HG03469 (cell line): ENCODE data around the gene KDM5A.
"Not testable (repeated sequence)": the region's sequence is repeated elsewhere in the genome, so short reads cannot be mapped to it uniquely, and the experiment has no call there.

ENCODE experiments used
- ATAC-seq: cut with Tn5 transposase; IDR thresholded peaks from one replicate; pipeline ENCODE4 v1.9.1; 2021; ENCODE audit warnings: mild to moderate bottlenecking, moderate library complexity, moderate number of reproducible peaks; ENCODE audit not compliant: unreplicated experiment

KDM5A gene

DNA sequence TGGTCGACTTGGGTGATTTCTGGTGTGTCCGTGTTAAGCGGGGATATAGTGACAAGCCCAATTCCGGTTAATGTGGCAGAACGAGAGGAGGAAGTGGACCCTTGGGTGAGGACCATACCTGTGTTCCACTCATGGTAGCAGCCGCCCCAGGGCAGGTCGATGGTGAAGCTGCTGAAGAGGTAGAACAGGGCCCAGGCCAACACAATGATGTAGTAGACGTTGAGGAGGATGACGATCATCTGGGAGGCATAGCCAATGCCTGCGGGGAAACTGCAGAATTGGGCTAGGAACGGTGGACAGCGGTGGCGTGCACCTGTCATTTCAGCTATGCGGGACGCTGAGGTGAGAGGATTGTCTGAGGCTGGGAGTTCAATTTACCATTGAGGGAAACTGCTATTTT lies 146.6 kb downstream of the KDM5A start:
- ATAC-seq = no peak

DNA sequence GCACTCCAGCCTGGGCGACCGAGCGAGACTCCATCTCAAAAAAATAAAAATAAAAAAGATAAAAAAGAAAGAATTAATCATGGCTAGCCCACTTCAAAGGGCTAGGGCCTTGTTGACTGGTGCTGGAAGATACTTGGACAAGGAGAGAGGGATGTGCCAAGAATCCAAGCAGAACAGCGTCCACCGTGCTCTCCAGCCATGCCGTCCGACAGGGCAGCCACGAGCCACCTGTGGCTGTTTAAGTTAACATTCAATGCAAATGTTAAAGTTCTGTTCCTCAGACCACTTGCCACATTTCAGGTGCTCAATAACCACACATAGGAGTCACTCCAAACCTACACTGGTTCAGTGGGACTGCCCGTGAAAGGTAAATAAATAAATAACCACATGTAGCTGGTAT lies 147.9 kb downstream of the KDM5A start:
- ATAC-seq = no peak

DNA sequence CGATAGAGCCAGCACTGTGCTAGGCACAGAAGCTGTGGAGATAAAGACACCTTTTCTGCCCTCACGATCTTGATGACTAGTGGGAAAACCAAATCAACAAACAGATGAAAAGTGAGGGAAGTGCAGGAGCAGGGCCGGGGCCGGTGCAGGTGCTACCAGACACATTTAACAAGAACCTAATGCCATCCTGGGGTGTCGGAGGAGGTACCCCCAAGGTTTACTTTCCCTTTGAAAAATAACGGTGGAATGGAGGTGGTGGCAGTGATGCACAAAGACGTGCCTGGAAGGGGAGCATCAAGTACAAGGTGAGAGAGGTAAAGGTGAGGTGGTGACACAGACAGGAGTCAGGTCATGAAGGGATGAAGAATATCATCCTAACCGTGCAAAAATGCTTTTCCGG lies 148.6 kb downstream of the KDM5A start:
- ATAC-seq = no peak

DNA sequence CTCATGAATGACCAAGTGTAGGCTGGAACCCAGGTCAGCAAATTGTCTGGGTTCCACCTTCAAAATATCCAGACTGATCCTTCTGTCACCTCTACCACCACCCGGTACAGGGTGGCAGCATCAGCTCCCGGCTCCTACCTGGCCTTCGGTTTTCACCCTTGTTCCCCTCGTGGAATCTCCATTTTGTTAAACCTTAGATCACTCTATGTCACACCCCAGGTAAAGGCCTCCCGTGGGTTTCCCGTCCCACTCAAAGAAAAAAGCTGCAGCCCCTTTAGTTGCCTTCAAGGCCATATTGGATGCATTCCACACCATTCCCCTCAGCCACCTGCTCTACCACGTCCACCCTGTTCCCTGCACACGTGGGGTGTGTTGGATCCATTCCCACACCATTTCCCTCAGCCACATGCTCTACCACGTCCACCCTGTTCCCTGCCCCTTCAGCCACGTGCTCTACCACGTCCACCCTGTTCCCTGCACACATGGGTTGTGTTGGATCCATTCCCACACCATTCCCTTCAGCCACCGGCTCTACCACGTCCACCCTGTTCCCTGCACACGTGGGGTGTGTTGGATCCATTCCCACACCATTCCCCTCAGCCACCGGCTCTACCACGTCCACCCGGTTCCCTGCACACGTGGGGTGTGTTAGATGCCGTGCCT lies 150.3 kb downstream of the KDM5A start:
- no peak for ATAC-seq

DNA sequence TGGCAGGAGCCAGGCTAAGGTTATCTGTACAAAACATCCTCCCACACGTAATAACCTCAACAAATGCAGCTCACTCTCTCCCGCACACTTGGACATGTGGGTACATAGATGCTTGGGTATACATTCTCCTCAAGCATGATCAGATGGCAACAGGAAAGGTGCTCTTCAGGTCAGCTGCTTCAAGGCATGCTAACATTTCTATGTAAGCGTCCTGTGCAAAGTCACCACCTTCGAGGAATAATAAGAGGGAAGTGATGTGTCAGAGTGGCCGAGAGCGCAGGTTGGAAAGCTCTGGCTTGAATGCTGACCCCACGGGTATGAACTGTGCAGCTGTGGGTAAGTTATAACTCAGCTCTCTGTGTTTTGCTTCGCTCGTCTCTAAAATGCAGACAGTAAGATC lies 151.0 kb downstream of the KDM5A start:
- ATAC-seq = no peak

- no peak for ATAC-seq
Measured at GRCh38 chr12:237026-237815, 151.9 kb downstream of the KDM5A start.

- ATAC-seq = no peak
Measured at GRCh38 chr12:236445-236844, 152.7 kb downstream of the KDM5A start.

DNA sequence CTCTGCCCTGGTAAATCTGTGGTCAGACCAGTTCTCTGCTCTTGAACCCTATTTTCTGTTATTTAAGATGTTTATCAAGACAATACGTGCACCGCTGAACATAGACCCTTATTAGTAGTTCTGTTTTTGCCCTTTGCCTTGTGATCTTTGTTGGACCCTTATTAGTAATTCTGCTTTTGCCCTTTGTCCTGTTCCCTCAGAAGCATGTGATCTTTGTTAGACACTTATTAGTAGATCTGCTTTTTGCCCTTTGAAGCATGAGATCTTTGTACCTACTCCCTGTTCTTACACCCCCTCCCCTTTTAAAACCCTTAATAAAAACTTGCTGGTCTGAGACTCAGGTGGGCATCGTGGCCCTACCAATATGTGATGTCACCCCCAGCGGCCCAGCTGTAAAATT lies 153.2 kb downstream of the KDM5A start:
- ATAC-seq = not testable (repeated sequence)

GRCh38 chr12:234891-235415 lies 154.2 kb downstream of the KDM5A start:
- no peak for ATAC-seq

DNA sequence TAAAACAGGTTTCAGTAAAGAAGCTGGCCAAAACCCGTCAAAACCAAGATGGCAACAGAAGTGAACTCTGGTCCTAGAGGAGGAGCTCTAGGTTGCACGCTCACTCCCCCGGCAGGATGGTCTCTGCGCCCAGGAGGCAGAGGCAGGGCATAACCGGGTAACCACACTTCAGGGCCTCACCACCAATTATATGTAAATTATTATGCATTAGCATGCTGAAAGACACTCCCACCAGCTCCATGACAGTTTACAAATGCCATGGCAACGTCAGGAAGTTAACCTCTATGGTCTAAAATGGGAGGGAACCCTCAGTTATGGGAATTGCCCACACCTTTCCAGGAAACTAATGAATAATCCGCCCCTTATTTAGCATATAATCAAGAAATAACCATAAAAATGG lies 155.1 kb downstream of the KDM5A start:
- no peak for ATAC-seq

GRCh38 chr12:233615-233968 lies 155.5 kb downstream of the KDM5A start:
- ATAC-seq = no peak

- ATAC-seq = no peak
Measured at GRCh38 chr12:232731-233614, 156.1 kb downstream of the KDM5A start.

- ATAC-seq = no peak
Measured at GRCh38 chr12:230925-231671, 158.0 kb downstream of the KDM5A start.
